ENCODE measurements around the gene ENDOV. TPM values are rescaled to one million over a fixed set of nuclear protein-coding genes. Genes with fewer than 3 reads are reported as not detected.
A peak's percentile ranks its signal among the peaks of the same experiment; 100 is the strongest.

The ENDOV gene
- total RNA-seq, 1 donor from 2014 or later: 30.7 TPM

DNA sequence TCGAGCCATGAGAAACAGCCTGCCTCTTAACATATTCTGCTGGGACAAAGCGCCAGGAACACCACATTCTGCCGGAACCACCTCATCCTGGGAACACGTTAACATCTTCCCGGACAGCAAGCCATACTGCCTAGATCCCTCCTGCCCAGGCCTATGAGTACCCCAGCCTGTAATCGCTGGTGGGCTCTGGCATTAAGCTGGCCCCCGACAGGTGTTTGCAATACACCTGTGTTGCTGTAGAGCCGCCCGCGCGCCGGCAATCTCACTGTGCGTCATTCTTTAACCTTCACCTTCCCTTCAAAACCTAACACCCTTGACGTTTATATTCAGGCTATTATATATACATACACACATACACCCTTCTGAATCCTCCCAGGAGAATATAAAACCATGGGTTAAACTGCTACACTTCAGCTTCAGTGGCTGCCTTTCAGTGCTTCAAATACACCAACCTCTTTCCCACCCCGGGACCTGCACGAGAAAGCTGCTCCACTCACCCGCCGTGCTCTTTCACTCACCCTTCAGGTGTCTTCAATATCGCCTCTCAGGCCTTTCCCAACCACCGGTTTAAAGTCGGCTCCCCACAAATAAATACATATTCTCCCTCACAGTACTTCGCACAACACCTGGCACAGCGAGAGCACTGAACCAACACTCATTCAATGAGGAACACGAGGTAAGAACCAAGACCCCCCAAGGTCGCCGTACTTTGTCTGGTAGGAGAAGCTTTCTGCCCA lies 1.0 kb upstream of the ENDOV start:
- Mint-ChIP-seq H3K27me3 (peaks cover 21% of the 10 kb centered on the region), H3K4me1 (ENCODE audit: unreplicated experiment) (peaks cover 27% of the 10 kb centered on the region), H3K36me3 (peaks cover 8% of the 10 kb centered on the region), H3K27ac (peak overlapping the region; percentile 74), H3K4me3 (peak overlapping the region; percentile 93), H3K9me3 (no peaks in the 10 kb centered on the region)
- TF ChIP-seq, protein P1, sequence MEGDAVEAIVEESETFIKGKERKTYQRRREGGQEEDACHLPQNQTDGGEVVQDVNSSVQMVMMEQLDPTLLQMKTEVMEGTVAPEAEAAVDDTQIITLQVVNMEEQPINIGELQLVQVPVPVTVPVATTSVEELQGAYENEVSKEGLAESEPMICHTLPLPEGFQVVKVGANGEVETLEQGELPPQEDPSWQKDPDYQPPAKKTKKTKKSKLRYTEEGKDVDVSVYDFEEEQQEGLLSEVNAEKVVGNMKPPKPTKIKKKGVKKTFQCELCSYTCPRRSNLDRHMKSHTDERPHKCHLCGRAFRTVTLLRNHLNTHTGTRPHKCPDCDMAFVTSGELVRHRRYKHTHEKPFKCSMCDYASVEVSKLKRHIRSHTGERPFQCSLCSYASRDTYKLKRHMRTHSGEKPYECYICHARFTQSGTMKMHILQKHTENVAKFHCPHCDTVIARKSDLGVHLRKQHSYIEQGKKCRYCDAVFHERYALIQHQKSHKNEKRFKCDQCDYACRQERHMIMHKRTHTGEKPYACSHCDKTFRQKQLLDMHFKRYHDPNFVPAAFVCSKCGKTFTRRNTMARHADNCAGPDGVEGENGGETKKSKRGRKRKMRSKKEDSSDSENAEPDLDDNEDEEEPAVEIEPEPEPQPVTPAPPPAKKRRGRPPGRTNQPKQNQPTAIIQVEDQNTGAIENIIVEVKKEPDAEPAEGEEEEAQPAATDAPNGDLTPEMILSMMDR (conservative IDR thresholded peaks at IDR 0.05): no peak
- DNase-seq (ENCODE audit: extremely low spot score, unreplicated experiment): no peak

DNA sequence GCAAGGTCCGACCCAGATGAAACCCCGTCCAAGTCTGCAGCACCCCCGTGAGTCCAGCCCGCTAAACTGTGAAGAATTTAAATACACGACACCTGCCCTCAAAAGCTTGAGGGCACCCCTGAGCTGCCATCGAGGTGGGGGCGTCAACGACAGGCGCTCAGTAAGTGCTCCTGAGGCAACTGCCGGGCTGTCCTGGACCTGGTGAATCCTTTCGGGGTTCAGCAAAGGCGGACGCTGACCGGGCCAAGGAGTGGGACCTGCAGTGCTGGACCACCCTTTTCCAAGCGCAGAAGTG lies 512 bp upstream of the ENDOV start:
- peak overlapping the region; percentile 74 for H3K27ac Mint-ChIP-seq
- H3K9me3 Mint-ChIP-seq: no peaks in the 10 kb centered on the region
- H3K4me3 Mint-ChIP-seq: peak overlapping the region; percentile 93
- H3K27me3 Mint-ChIP-seq: peaks cover 21% of the 10 kb centered on the region
- no peak for DNase-seq (ENCODE audit: extremely low spot score, unreplicated experiment)
- peaks cover 8% of the 10 kb centered on the region for H3K36me3 Mint-ChIP-seq
- TF ChIP-seq, protein P1 (conservative IDR thresholded peaks at IDR 0.05): no peak
- H3K4me1 Mint-ChIP-seq (ENCODE audit: unreplicated experiment): peaks cover 27% of the 10 kb centered on the region

DNA sequence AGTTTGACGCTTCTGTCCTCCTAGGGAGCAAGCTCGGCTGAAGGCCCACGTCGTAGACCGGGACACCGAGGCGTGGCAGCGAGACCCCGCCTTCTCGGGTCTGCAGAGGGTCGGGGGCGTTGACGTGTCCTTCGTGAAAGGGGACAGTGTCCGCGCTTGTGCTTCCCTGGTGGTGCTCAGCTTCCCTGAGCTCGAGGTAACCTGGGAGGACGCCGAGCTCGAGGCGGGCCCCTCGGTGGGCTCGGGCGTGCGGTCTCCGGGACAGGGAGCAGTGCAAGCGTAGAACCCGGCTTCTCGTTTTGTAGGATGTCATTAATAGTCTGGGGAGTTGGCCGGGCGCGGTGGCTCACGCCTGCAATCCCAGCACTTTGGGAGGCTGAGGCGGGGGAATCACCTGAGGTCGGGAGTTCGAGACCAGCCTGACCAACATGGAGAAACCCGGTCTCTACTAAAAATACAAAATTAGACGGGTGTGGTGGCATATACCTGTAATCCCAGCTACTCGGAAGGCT lies 715 bp downstream of the ENDOV start:
- H3K4me3 Mint-ChIP-seq: peak overlapping the region; percentile 93
- peak overlapping the region; percentile 74 for H3K27ac Mint-ChIP-seq
- H3K27me3 Mint-ChIP-seq: peaks cover 21% of the 10 kb centered on the region
- TF ChIP-seq, protein P1 (conservative IDR thresholded peaks at IDR 0.05): no peak
- H3K36me3 Mint-ChIP-seq: peaks cover 13% of the 10 kb centered on the region
- no peaks in the 10 kb centered on the region for H3K9me3 Mint-ChIP-seq
- H3K4me1 Mint-ChIP-seq (ENCODE audit: unreplicated experiment): peaks cover 27% of the 10 kb centered on the region
- no peak for DNase-seq (ENCODE audit: extremely low spot score, unreplicated experiment)

DNA sequence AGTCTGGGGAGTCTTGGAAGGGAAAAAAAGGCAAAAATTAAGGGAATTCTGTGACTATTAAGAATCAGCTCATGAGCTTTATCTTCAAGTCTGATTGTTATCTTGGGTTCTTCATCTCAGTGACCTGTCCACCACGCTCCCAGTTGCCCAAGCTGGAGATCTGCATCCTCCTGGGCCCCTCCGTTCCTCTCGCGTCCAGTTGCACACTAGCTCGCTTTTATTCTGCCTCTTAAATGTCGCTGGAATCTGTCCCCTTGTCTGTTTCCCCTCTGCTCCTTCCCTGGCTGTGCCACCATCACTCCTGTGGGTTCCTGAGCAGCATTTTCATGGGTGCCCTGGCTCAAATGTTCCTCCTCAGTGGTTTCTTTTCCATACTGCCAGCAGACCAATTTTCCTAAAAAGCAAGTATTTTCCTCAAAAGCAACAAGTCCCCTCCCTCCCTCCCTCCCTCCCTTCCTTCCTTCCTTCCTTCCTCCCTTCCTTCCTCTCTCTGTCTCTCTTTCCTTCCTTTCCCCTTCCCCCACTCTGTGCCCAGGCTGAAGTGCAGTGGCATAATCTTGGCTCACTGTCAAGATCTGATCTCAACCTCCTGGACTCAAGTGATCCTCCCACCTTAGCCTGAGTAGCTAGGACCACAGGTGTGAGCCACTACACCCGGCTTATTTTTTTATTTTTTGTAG lies 1.4 kb downstream of the ENDOV start:
- H3K4me1 Mint-ChIP-seq (ENCODE audit: unreplicated experiment): peaks cover 27% of the 10 kb centered on the region
- H3K9me3 Mint-ChIP-seq: no peaks in the 10 kb centered on the region
- no peak for DNase-seq (ENCODE audit: extremely low spot score, unreplicated experiment)
- peak overlapping the region; percentile 93 for H3K4me3 Mint-ChIP-seq
- peaks cover 21% of the 10 kb centered on the region for H3K27me3 Mint-ChIP-seq
- peaks cover 13% of the 10 kb centered on the region for H3K36me3 Mint-ChIP-seq
- H3K27ac Mint-ChIP-seq: peak overlapping the region; percentile 74
- TF ChIP-seq, protein P1 (conservative IDR thresholded peaks at IDR 0.05): no peak

DNA sequence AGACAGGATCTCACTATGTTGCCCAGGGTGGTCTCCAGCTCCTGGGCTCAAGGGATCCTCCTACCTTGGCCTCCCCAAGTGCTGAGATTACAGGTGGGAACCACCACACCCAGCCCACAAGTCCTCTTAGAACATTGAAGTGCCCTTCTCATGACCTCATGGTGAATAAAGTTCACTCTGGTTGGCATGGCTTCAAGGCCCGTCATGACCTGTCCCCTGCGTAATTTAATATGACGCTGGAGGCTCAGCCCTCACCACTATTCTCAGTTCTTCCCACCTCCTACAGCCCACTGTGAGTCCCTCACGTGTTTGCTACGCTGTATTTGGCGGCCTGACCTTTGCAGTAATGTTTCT lies 1.9 kb downstream of the ENDOV start:
- no peak overlapping the region for H3K27ac Mint-ChIP-seq
- peaks cover 13% of the 10 kb centered on the region for H3K36me3 Mint-ChIP-seq
- H3K4me3 Mint-ChIP-seq: peak overlapping the region; percentile 93
- peaks cover 27% of the 10 kb centered on the region for H3K4me1 Mint-ChIP-seq (ENCODE audit: unreplicated experiment)
- no peak for DNase-seq (ENCODE audit: extremely low spot score, unreplicated experiment)
- H3K27me3 Mint-ChIP-seq: peaks cover 21% of the 10 kb centered on the region
- H3K9me3 Mint-ChIP-seq: no peaks in the 10 kb centered on the region
- TF ChIP-seq, protein P1 (conservative IDR thresholded peaks at IDR 0.05): no peak
